ENCODE data around the gene CDH13.

Gene CDH13

GRCh38 chr16:83826146-83826913 lies 1199.6 kb downstream of the CDH13 start:
- Histone ChIP-seq H3K27me3 (ENCODE audit: control insufficient read depth, insufficient read depth, low read length) (no peaks in the 10 kb centered on the region), H3K9me3 (ENCODE audit: control insufficient read depth, low read length) (no peaks in the 10 kb centered on the region), H3K36me3 (ENCODE audit: control insufficient read depth, insufficient read depth, low read length) (no peaks in the 10 kb centered on the region), H3K9ac (ENCODE audit: low read length) (no peak overlapping the region), H3K4me1 (ENCODE audit: control insufficient read depth, insufficient read depth, low read length) (peaks cover 3% of the 10 kb centered on the region), H3K4me3 (ENCODE audit: low read length) (no peak overlapping the region)

- Histone ChIP-seq H3K4me3 (ENCODE audit: low read length) (no peak overlapping the region), H3K27me3 (ENCODE audit: control insufficient read depth, insufficient read depth, low read length) (no peaks in the 10 kb centered on the region), H3K4me1 (ENCODE audit: control insufficient read depth, insufficient read depth, low read length) (peaks cover 3% of the 10 kb centered on the region), H3K36me3 (ENCODE audit: control insufficient read depth, insufficient read depth, low read length) (no peaks in the 10 kb centered on the region), H3K9ac (ENCODE audit: low read length) (no peak overlapping the region), H3K9me3 (ENCODE audit: control insufficient read depth, low read length) (no peaks in the 10 kb centered on the region)
Measured at GRCh38 chr16:83830091-83830768, 1203.5 kb downstream of the CDH13 start.

- Histone ChIP-seq H3K4me3 (ENCODE audit: low read length) (no peak overlapping the region), H3K36me3 (ENCODE audit: control insufficient read depth, insufficient read depth, low read length) (no peaks in the 10 kb centered on the region), H3K27me3 (ENCODE audit: control insufficient read depth, insufficient read depth, low read length) (no peaks in the 10 kb centered on the region), H3K9ac (ENCODE audit: low read length) (no peak overlapping the region), H3K9me3 (ENCODE audit: control insufficient read depth, low read length) (no peaks in the 10 kb centered on the region), H3K4me1 (ENCODE audit: control insufficient read depth, insufficient read depth, low read length) (peaks cover under 1% of the 10 kb centered on the region)
Measured at GRCh38 chr16:83830769-83831455, 1204.1 kb downstream of the CDH13 start.

- H3K27me3 ChIP-seq (ENCODE audit: control insufficient read depth, insufficient read depth, low read length) = no peaks in the 10 kb centered on the region
- no peak overlapping the region for H3K9ac ChIP-seq (ENCODE audit: low read length)
- H3K9me3 ChIP-seq (ENCODE audit: control insufficient read depth, low read length) = no peaks in the 10 kb centered on the region
- H3K4me1 ChIP-seq (ENCODE audit: control insufficient read depth, insufficient read depth, low read length) = no peaks in the 10 kb centered on the region
- H3K4me3 ChIP-seq (ENCODE audit: low read length) = no peak overlapping the region
- H3K36me3 ChIP-seq (ENCODE audit: control insufficient read depth, insufficient read depth, low read length) = no peaks in the 10 kb centered on the region
Measured at GRCh38 chr16:83831456-83831987, 1204.8 kb downstream of the CDH13 start.

GRCh38 chr16:83833921-83834320 lies 1207.2 kb downstream of the CDH13 start:
- H3K27me3 ChIP-seq (ENCODE audit: control insufficient read depth, insufficient read depth, low read length) = no peaks in the 10 kb centered on the region
- H3K4me3 ChIP-seq (ENCODE audit: low read length) = no peak overlapping the region
- no peak overlapping the region for H3K9ac ChIP-seq (ENCODE audit: low read length)
- no peaks in the 10 kb centered on the region for H3K36me3 ChIP-seq (ENCODE audit: control insufficient read depth, insufficient read depth, low read length)
- H3K4me1 ChIP-seq (ENCODE audit: control insufficient read depth, insufficient read depth, low read length) = no peaks in the 10 kb centered on the region
- no peaks in the 10 kb centered on the region for H3K9me3 ChIP-seq (ENCODE audit: control insufficient read depth, low read length)

GRCh38 chr16:83835586-83836566 lies 1209.1 kb downstream of the CDH13 start:
- no peaks in the 10 kb centered on the region for H3K9me3 ChIP-seq (ENCODE audit: control insufficient read depth, low read length)
- H3K9ac ChIP-seq (ENCODE audit: low read length) = no peak overlapping the region
- H3K4me1 ChIP-seq (ENCODE audit: control insufficient read depth, insufficient read depth, low read length) = no peaks in the 10 kb centered on the region
- no peak overlapping the region for H3K4me3 ChIP-seq (ENCODE audit: low read length)
- no peaks in the 10 kb centered on the region for H3K36me3 ChIP-seq (ENCODE audit: control insufficient read depth, insufficient read depth, low read length)
- no peaks in the 10 kb centered on the region for H3K27me3 ChIP-seq (ENCODE audit: control insufficient read depth, insufficient read depth, low read length)

GRCh38 chr16:83837566-83837965 lies 1210.8 kb downstream of the CDH13 start:
- H3K4me3 ChIP-seq (ENCODE audit: low read length) = no peak overlapping the region
- no peak overlapping the region for H3K9ac ChIP-seq (ENCODE audit: low read length)
- no peaks in the 10 kb centered on the region for H3K36me3 ChIP-seq (ENCODE audit: control insufficient read depth, insufficient read depth, low read length)
- no peaks in the 10 kb centered on the region for H3K27me3 ChIP-seq (ENCODE audit: control insufficient read depth, insufficient read depth, low read length)
- no peaks in the 10 kb centered on the region for H3K4me1 ChIP-seq (ENCODE audit: control insufficient read depth, insufficient read depth, low read length)
- H3K9me3 ChIP-seq (ENCODE audit: control insufficient read depth, low read length) = no peaks in the 10 kb centered on the region

GRCh38 chr16:83838151-83838550 lies 1211.4 kb downstream of the CDH13 start:
- Histone ChIP-seq H3K4me1 (ENCODE audit: control insufficient read depth, insufficient read depth, low read length) (no peaks in the 10 kb centered on the region), H3K9me3 (ENCODE audit: control insufficient read depth, low read length) (no peaks in the 10 kb centered on the region), H3K36me3 (ENCODE audit: control insufficient read depth, insufficient read depth, low read length) (no peaks in the 10 kb centered on the region), H3K9ac (ENCODE audit: low read length) (no peak overlapping the region), H3K4me3 (ENCODE audit: low read length) (no peak overlapping the region), H3K27me3 (ENCODE audit: control insufficient read depth, insufficient read depth, low read length) (no peaks in the 10 kb centered on the region)

GRCh38 chr16:83839561-83839960 lies 1212.8 kb downstream of the CDH13 start:
- Histone ChIP-seq H3K9ac (ENCODE audit: low read length) (no peak overlapping the region), H3K36me3 (ENCODE audit: control insufficient read depth, insufficient read depth, low read length) (no peaks in the 10 kb centered on the region), H3K27me3 (ENCODE audit: control insufficient read depth, insufficient read depth, low read length) (no peaks in the 10 kb centered on the region), H3K4me3 (ENCODE audit: low read length) (no peak overlapping the region), H3K9me3 (ENCODE audit: control insufficient read depth, low read length) (no peaks in the 10 kb centered on the region), H3K4me1 (ENCODE audit: control insufficient read depth, insufficient read depth, low read length) (no peaks in the 10 kb centered on the region)

- Histone ChIP-seq H3K4me1 (ENCODE audit: control insufficient read depth, insufficient read depth, low read length) (no peaks in the 10 kb centered on the region), H3K9ac (ENCODE audit: low read length) (no peak overlapping the region), H3K9me3 (ENCODE audit: control insufficient read depth, low read length) (no peaks in the 10 kb centered on the region), H3K36me3 (ENCODE audit: control insufficient read depth, insufficient read depth, low read length) (no peaks in the 10 kb centered on the region), H3K4me3 (ENCODE audit: low read length) (no peak overlapping the region), H3K27me3 (ENCODE audit: control insufficient read depth, insufficient read depth, low read length) (no peaks in the 10 kb centered on the region)
Measured at GRCh38 chr16:83840060-83840617, 1213.4 kb downstream of the CDH13 start.

GRCh38 chr16:83842291-83842690 lies 1215.5 kb downstream of the CDH13 start:
- no peaks in the 10 kb centered on the region for H3K4me1 ChIP-seq (ENCODE audit: control insufficient read depth, insufficient read depth, low read length)
- H3K9me3 ChIP-seq (ENCODE audit: control insufficient read depth, low read length) = no peaks in the 10 kb centered on the region
- H3K4me3 ChIP-seq (ENCODE audit: low read length) = no peak overlapping the region
- no peaks in the 10 kb centered on the region for H3K36me3 ChIP-seq (ENCODE audit: control insufficient read depth, insufficient read depth, low read length)
- no peaks in the 10 kb centered on the region for H3K27me3 ChIP-seq (ENCODE audit: control insufficient read depth, insufficient read depth, low read length)
- no peak overlapping the region for H3K9ac ChIP-seq (ENCODE audit: low read length)

Measured in mucosa of stomach (tissue), 1 donor.